GM18907 (cell line): Measurements from ENCODE around the gene C10orf90.

Source experiments
- ATAC-seq: cut with Tn5 transposase; IDR thresholded peaks from one replicate; pipeline ENCODE4 v1.9.1; 2021; ENCODE audit warnings: mild to moderate bottlenecking, moderate library complexity; ENCODE audit not compliant: unreplicated experiment

Gene C10orf90

DNA sequence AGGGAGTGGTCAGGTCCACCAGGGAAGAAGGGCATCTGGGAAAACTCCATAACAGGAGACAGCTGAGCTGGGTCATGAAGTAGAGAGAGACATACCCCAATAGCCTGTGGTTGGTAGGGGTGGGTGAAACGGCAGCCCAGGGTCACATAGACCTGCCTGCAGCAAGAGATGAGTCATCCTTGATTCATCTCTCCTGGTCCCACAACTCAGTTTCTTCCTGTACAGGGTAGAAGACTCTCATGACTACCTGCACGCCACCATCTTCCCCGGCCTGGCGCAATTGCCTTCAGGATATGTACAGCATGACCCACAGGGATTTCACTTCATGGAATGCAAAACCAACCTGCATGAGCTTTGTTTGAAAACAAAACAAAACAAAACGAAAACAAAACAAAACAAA, 237.1 kb downstream of the C10orf90 start:
- no peak for ATAC-seq

DNA sequence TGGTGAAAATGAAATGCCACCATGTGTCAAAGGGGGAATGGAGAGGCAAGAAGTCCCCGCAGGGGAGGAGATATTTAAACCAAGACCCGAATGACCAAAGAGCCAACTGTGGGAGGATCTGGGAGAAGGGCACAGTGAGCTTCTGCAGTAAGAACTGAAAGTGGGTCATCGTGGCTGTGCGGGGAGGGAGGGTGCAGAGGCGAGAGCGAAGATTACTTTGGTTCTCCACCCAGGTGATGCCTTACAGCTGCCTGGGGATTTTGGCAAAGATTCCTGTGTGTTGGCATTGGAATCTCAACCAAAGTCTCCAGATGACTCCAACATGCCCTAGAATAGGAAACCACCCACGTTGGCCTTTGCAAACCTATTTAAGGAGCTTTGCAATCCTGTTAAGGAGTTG, 238.0 kb downstream of the C10orf90 start:
- ATAC-seq: no peak

DNA sequence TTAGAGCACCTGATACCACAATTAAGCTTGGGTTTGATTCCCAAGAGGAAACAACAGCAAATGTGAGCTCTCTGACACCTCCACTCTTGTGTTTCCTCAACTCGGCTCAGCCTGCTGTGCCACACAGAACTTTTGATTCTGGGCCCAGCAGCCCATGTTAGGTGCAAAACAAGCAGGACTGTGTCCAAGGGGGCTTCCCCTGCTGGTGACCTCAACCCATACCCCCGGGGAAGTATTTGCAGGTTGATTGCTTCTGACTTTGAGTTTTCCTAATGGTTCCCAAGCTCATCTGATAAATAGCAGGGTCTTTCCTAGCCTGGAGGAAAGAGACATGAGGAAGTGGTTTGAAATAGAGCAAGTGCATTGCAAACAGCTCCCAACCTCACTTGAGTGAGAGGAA, 238.7 kb downstream of the C10orf90 start:
- ATAC-seq: no peak

DNA sequence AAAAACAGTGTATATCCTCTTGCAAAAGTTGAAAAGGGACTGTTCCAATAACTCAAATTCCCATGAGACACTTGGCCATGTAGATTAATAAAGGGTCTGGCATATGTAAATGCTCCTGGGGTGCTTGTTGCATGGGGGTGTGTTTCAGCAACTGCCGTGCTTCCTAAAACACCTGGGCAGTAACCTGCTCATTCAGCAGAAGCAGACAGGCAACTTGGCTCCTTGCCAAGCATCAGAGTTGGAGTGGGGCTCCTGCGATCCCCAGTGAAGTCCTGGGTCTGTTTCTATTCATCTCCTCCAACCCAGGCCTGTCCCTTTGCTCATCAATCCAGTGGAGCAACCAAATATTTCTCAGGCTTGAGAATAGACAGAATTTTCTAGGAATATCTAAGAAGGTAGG, 240.0 kb downstream of the C10orf90 start:
- no peak for ATAC-seq

DNA sequence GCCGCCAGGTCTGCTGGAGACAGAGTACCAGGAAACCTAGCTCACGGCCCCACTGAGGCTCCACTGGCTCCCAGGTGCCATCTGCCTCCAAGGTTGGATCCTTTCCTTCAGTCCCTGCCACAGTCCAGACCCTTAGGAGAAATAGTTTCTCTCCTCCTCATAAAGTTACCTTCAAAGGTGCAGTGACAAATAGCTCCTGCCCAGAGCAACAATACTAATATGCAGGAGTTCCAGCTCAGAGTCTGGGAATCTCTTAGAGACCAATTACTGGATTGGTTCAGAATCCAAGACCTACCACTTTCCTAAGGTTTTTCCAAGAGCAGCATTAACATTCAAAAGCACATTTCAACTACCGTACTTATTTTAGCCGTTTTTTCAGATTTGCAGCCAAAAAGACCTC, 241.2 kb downstream of the C10orf90 start:
- ATAC-seq: no peak

DNA sequence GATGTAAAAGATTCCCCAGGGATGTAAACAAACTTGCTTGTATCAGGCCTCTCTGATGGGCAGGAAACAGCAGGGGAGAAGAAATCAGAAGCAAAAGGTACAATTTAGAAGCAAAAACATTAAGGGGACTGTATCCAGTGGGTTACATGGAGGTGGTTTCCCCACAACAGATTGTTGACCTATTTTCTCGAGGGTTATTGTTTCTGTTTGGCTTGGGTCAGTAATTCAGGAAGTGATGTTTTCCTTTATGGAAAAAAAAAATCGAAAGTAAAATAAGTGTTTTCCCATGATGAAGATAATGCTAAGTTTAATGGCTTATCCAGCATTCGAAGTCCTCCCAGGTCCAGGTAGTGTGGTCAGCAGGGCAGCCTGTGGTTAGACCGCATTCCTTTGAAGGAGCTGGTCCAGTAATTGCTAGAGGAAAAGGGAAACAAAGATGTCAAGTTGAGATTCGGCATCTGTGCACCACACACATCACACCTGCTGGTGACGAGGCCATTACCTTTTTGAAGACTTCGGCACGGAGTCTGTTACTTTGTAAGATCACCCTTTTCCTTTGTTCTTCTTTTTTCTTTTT, 244.9 kb downstream of the C10orf90 start:
- ATAC-seq: no peak

DNA sequence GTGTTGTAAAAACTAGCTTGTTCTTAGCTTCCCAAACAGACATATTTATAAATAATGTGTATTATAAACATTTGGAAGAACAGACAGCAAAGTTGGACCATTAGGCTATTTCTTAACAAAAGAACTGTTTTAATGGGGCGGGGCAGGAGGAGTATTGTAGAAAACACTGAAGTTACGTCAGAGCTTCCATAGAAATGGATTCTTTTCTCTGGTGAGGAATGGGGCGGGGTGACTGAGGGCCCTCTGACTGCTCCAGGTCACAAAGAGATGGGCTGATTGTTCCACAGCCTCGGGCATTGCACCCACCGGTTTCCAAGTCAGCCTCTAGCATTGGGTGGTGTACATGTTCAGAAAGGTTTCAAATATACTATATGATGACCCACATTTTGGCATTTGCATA, 245.5 kb downstream of the C10orf90 start:
- no peak for ATAC-seq

DNA sequence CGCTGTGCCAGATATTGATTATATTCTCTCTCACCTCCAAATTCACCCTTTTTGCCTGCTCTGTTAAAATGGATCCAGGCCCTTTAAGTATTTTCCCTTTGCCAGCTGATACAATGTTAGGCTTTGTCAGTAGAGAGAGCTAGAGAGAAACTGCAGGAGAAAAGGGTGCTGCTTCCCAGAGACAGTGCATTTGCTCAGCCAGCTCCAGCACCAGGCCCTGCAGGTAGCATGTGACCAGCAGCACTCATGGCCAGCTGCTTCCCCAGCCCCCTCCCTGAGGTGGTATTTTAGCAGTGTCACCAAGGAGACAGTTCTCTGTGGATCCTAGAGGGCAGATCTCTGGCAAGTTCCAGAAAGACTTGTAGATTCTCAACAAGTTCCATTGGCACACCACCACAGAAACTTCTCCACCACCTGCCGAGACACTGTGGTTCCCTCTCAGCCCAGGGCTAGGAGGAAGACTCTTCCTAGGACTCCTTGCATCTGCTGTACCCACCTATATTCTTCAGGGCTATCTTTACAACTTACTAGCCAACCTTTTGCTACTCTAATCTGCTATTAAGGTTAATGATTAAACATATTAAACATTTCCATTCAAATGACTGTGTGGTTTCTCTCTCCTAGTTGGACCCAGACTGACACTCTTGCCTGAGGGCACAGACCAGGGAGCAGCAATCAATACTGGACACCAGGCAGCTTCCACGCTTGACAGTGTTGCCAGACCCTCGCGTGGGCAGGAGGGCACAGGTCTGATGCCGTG, 246.6 kb downstream of the C10orf90 start:
- no peak for ATAC-seq

DNA sequence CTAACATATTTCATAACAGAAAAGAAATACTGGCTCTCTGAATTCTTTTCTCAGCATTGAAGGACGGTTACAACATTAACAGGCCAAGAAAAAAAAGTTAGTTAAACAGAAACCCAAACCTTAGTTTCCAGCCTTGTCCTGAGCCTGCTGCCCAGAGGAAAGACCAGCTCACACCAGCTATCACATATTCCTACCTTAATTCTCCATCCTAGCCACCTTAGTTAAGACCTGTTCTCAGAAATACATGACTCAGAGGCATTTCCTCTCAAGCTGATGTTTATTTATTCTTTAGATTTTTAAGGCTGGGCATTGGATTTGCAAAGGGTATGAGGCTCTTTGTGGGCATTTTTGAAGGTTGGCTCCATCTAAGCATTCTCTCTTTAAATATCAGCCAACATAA, 247.9 kb downstream of the C10orf90 start:
- ATAC-seq: no peak

DNA sequence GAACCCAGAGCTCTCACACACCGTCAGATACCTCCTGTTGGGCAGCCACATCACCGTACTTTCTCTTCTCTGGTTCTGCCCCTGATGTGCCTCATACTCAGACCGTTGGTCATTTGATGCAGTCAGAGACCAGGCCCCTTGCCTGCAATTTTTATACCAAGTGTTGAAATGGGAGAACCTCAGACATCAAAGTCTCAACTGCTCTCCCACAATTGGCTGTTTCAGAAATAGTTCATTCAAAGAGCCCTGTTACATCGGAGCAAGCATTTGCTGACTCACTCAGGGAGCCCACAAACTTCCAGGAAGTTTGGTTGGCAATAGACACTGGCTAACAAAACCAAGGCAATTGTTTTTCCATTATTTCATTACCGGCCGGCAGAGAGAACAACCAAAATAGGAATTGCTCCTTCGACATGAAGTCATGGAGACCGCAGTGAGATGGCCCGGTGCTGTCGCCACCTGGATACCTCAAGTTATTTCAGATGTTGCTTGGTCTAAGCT, 248.7 kb downstream of the C10orf90 start:
- no peak for ATAC-seq

DNA sequence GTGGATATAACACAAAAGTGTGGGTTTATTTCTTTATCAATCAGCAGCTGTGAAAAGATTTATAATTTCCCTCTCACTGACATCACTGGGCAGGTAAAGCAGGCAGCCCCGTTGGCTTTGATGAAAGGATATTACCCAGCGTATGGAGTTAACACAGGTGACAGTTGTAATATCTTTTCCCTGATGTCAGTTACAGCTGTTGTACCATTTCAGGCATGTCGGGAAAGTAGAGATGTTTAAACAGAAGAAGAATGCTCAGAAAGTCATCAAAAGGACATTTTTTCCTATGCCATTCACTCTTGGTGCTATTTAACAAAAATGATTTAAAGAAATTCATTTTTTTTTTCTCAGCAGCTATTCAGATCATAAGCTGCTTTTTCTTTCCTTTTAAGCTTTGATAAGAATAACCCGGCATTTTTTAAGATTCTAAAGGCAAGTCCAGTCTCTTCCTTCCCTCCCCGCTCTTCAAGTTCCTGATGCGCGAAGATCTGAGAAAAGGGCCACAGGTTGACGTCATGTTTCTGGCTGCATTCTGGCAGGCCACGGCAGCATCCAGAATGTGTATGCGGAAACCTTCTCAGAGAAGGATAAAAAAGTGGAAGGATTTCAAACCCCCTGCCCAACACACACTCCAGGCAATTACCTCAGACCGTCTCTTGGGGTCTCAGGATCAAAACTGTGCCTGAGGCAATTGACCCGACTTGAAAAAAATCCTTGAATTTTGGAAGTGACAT, 249.8 kb downstream of the C10orf90 start:
- no peak for ATAC-seq

DNA sequence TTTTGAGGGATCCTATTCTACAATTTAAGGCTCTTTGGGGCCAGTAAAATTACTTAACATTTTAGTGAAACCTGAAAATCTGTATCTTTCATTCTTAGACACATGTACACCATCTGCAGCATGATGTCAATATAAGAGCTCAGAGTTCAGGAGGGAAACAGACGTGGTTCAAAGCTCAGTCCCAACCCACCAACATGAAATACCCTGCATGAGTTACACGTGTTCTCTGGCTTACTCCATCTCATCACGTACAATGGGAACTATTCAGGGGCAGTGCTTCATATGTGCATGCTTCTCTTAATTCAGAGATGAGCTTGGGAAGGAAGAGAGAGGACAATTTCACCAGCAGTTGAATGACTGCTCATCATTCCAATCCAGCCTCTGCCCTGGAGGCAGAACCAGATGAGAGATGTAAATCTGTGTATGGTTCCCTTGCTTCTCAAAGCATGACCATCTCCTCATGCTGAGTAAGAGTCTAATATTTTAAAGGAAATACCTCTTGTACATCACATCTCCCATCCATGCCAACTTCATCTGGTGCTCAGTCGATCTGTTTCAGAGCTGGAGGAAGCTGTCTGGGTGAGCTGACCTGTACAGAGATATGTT, 253.2 kb downstream of the C10orf90 start:
- ATAC-seq: no peak

DNA sequence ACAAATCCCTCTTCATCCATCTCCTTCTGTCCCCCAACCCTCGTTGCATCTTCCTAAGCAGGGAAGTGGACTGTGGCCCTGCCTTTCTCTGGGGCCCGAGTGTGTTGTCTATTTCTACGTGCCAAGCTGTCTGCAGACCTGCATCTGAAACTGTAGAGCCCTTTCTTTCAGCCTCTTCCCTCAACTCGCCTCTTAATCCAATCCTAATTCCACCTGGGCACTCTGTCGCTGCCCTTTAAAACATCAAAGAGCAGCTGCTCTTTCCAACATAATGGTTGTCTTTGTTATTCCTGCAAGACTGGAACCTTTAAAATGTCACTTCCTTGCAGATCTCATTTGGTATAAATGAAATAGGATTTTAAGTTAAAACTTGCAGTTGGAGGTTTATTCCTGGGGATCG, 260.7 kb downstream of the C10orf90 start:
- no peak for ATAC-seq

DNA sequence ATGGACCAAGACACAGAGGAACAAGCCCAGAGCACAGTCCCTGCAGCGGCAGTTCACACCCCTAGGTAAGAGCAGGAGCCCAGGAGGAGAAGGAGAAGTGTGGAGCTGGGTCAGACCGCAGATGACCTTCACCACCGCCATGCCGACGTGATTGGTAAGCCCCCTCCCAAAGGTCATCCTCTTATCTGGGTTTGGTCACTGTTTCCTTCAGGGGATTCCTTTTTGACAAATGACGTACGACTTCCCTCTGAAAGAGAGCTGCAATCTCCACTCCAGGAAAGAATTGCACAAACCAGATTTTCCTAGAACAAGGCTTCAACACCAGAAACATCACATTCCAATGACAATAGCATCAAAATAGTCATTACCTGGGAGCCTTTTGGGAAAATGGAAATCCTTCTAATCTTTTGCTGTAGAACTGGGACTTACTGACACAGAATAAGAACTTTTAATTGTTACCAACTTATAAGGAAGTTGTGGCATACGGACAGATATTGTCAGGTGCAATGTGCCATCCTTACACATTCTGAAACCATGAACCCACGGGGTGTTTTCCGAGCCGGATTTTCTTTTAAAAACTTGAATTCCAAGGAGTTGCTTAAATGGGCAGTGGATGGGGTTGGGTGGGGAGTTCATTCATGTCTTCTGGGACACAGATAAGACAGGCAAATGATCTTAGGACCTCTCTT, 261.4 kb downstream of the C10orf90 start:
- no peak for ATAC-seq

DNA sequence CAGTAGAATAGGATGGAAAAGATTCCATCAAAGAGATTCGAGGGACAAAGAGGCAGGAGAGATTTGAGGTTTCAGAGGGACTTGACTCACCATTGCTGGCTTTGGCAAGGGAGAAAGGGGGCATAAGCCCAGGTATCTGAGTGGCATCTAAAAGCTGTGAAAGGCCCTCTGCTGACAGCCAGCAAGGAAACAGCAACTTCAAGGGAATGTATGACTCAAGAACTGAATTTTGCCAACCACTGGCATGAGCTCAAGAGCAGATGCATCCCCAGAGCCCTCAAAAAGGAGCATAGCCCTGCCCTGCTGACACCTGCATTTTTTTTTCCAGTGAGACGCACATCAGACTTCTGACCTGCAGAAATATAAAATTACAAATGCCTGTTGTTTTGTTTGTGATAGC, 262.7 kb downstream of the C10orf90 start:
- ATAC-seq: no peak

DNA sequence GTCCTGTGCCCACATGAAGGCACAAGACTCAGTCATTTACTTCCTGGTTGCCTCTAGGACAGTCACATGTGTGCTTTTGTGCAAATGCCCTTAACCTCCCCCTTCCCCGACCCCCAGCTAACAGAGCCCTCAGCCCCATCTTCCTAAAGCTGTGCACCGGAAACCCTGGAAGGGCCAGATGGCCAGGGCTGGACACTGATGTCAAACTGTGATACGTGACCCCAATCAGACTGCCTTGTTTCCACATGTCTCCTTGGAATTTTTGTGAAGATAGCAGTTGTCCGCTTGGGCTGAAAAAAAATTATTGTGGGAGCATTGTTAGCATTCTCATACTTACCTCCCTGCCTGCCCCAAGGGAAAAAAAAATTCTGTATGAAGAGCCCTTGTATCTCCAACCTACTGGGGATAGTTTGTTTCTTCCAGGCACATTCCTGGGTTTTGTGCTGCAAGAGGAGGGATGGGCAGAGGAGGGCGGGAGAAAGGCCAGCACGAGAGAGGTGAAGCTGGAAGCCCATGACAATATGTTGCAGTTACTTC, 265.2 kb downstream of the C10orf90 start:
- ATAC-seq: no peak

DNA sequence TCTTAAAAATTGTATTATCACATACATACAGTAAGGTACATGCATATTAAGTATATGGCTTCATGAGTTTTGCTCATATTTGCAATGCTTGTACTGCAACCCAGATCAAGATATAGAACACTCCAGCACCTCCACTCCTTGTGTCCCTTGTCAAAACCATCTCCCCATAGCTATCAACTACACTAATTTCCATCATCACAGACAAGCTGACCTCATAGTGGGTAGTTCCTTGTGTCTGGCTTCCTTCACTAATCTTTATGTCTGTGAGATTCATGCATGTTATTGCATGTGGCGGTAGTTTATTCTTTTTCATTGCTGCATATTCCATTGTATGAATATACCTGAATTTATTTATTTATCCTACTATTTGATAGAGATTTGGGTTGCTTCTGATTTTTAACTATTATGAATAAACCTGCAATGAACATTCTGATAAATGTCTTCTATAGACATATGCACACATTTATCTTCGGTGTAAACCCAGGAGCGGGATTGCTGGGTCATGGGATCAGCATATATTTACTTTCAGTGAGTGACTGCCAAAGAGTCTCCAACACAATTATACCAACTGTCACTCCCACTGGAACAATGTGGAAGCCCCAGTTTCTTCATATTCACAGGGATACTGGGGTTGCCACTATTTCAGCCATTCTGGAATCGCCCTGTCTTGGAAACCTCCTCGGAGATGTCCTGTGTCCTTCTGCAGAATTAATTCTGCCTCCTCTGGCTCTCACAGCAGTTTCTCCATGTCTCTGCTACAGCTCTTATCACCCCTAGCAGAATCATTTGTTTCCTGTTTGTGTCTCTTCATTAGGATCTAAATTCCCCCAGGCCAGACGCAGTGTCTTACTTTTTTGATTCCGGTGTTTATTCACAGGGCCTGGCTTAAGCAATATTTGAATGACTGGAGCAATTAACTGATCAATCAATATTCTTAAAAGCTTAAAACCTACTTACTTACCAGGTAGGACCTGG, 267.5 kb downstream of the C10orf90 start:
- ATAC-seq: no peak

DNA sequence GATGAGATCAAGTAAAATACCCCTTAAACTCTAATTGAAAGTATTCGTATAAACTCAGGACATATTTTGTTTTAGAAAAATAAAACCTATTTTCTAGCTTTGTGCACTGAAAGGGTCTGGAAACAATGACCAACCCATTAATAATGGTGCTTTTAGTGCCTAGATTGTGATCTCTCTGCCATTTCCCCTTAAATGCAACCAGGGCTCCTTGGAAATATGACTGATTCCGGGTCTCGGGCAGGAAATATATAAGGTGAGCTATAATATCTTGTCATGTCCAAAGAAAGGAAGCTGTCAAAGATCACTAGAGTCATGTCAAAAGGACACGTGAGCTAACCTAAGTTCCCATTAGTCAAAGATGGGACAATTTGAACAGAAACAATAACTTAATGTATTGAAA, 269.9 kb downstream of the C10orf90 start:
- ATAC-seq: no peak

DNA sequence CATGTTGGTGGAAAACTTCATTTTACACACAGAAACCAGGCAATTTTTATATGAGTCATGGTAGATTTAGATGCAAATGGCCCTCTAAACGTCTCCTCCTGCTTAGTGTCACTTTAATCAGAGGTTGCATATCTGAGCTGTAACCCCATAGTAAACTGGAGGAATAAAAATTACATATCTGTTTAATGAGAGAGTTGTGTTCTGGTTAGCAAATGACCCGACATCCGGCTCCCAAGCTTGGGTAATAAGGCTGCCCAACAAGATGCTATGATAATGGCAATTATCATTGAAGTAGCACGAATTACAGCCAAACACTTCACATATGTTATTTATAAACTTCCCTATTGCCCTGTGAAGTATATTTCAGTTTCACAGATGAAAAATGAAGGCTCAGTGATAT, 271.6 kb downstream of the C10orf90 start:
- ATAC-seq: no peak

DNA sequence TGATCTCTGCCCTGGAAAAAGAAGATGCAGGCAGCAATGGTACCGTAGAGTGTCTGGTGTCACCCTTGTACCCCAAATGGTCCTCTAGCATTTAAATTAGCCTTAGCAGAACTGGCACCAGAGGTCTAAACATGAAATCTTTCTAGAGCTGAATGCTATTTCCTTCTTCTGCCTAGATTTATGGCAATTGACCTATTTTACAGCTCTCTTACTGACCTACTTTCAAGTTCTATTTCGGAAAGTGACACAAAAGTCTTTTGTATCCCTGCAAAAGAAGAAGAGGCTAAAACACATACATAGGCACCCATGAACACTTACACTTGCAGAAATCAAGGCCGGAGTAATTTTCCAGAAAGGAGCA, 272.1 kb downstream of the C10orf90 start:
- no peak for ATAC-seq
